NCI-H2107 treated with DMSO at 0.1 percent for 48 hours (cell line): ENCODE measurements around the gene PLPPR4.
"Not testable (repeated sequence)": the region's sequence is repeated elsewhere in the genome, so short reads cannot be mapped to it uniquely, and the experiment has no call there.

Experiments used
- DNase-seq: peaks from one replicate; lab custom pipeline; 2025; ENCODE audit not compliant: unreplicated experiment; lab: John Stamatoyannopoulos, UW

Gene PLPPR4, protein sequence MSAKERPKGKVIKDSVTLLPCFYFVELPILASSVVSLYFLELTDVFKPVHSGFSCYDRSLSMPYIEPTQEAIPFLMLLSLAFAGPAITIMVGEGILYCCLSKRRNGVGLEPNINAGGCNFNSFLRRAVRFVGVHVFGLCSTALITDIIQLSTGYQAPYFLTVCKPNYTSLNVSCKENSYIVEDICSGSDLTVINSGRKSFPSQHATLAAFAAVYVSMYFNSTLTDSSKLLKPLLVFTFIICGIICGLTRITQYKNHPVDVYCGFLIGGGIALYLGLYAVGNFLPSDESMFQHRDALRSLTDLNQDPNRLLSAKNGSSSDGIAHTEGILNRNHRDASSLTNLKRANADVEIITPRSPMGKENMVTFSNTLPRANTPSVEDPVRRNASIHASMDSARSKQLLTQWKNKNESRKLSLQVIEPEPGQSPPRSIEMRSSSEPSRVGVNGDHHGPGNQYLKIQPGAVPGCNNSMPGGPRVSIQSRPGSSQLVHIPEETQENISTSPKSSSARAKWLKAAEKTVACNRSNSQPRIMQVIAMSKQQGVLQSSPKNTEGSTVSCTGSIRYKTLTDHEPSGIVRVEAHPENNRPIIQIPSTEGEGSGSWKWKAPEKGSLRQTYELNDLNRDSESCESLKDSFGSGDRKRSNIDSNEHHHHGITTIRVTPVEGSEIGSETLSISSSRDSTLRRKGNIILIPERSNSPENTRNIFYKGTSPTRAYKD

DNA sequence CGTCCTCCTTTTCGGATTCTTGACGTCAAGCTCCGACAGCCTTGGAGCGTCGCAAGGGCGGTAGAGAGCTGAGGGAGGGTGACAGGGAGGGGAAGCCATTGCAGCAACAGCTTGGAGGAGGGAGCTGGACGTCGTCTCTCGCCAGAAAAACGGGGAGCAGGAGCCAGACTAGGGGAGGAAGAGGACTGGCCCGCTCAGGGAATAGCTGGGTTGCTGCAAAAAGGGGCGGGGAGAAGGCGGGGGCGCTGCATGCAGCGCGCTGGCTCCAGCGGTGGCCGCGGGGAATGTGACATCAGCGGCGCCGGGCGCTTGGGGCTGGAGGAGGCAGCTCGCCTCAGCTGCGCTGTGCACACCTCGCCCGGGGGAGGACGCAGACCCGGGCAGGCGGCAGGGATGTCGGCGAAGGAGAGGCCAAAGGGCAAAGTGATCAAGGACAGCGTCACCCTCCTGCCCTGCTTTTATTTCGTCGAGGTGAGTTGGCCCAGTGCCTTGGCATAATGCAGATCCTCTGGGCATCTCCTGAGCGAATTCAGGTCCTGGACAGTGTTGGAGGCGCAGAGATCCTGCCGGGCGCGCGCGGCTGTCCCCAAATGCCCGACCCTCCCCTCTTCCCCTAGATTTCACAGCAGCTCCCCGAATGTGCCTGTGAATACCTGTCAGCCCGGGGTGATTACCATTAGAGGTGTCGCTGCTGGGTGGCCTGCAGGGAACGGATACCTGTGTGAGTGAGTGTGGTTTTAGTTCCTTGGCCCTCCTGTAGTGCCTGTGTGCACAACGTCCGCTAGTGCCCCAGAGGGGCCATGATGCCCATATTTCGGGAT, at the start of gene PLPPR4:
PLPPR4 (plus strand) TSS at position 292 of the 821 bp plus-strand sequence; CDS start at position 394, 102 bp downstream.
- peak; percentile 34 for DNase-seq

DNA sequence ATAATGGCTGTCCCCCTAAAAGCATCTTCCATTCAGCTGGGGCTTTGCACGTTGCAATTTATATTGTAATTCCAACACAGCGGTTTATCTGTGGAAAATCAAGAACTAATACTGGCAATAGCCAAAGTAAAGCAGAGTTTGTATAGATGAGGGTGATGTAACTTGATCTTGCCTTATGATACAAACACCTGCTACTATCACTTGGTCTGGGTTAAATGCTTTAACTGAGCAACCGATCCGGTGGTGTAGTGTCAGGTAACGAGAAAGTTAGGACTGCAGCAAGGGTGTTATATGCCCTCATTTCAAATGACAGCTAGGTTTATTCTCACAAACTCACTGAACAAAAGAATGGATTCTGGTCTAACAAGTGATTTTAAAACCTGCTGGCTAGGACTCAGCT, 47.3 kb upstream of the PLPPR4 start:
- DNase-seq, result peak; percentile 86

DNA sequence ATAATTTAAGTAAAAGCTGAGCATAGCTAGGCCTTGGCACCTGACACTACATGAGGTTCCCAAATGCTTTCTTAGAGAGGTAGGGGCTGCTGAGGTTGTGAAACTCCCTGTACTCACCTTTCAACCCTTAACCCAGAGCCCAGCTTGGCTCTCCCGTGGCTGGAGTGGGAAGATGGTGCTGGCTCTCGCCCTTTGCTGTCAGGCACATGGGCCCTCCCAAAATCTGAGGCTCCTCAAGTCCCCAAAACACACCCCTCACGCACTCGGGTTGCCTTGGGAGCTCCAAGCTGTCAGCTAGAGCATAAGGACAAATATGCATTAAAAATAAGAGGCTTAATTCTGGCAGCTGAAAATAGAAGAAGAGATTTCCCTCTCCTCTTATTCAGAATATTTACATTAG, 46.7 kb upstream of the PLPPR4 start:
- DNase-seq, result no peak

GRCh38 chr1:99218572-99218971, 45.7 kb upstream of the PLPPR4 start:
- DNase-seq, result no peak

GRCh38 chr1:99218999-99219398, 45.3 kb upstream of the PLPPR4 start:
- no peak for DNase-seq

GRCh38 chr1:99227056-99227897, 37.0 kb upstream of the PLPPR4 start:
- no peak for DNase-seq

DNA sequence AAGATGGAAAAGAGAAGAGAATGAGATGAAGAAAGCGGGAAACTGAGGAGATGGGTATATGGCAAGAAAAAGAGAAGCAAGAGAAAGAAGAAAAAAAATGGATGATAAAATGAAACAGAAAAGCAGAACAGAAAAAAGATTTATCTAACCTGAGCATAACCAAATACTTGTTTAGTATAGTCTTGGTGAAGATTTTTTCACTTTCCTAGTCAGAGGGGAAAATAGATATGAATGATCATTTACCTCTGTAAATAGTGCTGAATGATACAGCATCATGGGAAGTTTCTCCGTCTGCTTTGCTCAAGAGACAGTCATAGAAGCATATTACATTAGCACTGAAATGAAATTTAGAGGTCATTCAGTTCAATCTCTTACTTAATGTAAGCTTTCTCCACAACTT, 36.1 kb upstream of the PLPPR4 start:
- DNase-seq, result no peak

DNA sequence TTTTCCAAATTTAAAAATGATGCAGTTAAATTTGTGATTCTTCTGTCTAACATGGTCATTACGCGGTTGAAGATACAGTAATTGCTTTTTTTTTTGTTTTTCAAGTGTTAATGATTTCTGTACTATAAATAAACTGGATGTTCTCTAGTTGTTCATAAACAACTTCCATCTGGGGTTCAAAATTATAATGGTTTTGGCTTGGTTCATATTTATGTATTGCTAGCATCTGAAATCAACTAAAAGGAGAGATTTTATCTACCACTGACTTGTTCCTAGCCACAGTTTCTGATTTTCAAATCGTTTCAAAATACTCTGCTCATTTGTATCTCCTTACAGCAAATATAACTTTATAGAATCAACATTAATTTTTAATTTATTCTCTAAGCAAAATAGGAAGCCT, 35.2 kb upstream of the PLPPR4 start:
- no peak for DNase-seq

DNA sequence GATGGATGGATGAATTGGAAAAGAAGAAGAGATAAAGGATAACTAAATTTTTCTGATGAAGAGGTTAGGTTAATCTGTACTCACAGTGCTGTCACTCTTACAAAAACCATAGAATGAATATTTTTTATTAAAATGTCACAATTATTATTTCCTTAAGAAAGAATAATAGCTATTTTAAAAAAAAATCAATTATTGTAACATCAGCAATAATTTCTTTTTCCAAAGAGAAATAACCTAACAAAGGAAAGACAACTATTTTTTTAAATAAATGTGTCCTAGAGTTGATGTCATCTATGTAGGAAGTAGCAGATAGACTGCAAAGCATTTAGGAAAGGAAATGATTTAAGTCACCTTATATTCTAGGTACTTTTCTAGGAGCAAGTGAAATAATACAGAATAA, 33.6 kb upstream of the PLPPR4 start:
- DNase-seq, result no peak

DNA sequence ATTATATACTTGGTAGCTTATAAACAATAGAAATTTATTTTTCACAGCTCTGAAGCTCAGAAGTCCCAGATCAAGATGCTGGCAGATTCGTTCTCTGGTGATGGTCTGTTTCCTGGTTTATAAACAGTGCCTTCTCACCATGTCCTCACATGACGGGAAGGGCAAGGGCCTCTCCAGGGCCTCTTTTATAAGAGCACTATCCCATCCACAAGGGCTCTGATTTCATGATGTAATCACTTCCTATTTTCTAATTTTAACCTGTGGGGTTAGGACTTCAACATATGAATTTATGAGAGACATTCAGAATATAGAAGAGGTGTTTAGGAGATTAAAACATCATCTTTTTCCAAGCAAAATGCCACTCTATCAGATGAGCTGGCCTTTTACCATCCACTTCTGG, 32.1 kb upstream of the PLPPR4 start:
- DNase-seq, result no peak

DNA sequence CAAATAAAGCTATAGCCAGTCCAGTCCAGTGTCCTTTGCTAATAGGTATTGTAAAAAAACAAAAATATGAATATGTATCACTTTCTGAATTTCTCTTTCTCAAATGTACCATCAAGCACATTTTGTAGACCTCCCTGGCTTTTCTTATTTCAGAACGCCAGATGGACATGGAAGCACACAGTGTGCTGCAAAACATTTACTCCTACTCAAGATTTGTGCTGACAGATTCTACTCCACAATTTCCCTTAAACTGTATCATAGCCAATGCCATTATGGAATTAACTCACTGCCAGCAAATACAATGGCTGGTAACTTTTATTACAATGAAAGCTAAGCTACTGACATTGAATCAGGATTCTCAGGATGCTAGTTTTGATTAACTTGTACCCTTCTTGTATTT, 30.8 kb upstream of the PLPPR4 start:
- no peak for DNase-seq

DNA sequence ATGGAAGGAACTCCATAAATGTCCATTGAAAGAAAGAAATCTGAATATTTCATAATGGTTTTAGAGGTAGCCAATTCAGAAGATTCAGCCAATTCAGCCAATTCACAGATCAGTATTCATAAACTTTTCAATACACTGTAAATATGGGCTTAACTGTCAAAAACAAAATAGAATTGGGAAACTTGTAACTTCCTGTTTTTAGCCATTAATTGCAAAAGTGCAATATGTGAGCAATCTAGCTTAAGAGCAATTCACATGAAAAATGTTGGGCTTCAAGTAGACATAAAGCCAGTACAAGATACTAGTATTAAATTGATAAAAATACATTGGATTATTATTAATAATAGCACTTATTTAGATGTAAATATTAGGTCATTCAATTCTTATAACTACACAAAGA, 27.5 kb upstream of the PLPPR4 start:
- no peak for DNase-seq

DNA sequence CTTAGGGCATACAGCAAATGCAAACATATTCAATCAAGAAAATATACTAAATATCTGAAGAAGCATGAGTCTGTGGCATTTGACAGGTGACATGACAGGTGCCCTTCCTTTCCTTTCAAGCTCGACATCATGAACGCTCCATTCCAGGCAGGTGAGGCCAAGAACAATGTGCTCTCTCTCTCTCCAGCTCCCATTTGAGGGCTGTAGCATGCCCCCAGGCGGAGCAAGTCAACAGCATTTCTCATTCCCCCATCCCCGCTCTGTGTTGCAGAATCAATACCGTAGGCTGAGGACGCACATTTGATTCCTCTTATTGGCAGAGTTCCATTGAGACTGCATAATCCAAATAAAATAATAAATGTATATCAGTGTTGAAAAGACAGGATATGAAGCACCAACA, 24.6 kb upstream of the PLPPR4 start:
- no peak for DNase-seq

- no peak for DNase-seq
Observed at GRCh38 chr1:99240621-99241020, 23.7 kb upstream of the PLPPR4 start.

DNA sequence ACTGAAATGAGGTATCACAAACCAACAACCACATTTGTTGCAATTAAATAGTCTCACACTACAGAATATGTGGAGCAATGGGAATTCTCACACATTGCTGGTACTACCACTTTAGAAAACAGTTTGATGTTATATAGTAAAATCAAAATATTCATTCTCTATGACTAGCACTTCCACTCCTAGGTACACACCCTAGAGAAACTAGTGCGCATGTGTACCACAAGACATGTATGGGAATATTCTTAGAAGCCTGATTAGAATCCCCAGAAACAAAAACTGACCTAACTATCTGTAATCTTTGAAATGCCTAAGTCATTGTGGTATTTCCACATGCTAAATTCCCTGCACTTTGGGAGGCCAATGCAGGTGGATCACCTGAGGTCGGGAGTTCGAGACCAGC, 18.1 kb upstream of the PLPPR4 start:
- DNase-seq, result no peak

DNA sequence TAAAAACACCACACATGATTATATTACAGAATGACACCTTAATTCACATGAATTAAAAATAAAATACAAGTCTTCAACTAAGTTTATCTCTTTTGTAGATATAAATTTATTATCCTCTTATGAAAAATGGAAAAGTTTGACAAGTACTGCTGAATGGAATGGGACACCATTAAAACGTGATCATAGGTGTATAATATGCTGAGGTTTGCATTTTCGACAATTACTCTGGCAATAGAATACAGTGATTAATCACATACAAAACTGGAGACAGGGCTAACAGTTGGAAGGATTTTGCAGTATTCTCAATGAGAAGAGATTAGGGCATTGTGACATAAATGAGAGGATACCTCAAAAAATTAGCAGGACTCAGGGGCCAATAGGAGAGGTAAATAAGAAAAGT, 17.1 kb upstream of the PLPPR4 start:
- DNase-seq, result no peak

- DNase-seq, result no peak
Observed at GRCh38 chr1:99250728-99251127, 13.6 kb upstream of the PLPPR4 start.

DNA sequence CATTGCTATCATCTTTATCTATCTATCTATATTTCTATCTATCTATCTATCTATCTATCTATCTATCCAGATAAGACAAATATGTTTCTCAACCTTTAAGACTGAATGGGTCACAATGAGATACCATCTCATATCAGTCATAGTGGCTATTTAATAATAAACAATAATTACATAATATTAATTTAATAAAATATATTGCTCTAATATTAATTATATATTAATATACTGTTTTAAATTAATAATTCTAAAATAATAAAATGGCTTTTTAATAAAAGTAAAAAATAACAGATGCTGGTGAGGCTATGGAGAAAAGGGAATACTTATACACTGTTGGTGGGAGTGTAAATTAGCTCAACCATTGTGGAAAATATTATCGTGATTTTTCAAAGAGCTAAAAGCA, 13.0 kb upstream of the PLPPR4 start:
- no peak for DNase-seq

- peak; percentile 75 for DNase-seq
Observed at GRCh38 chr1:99252630-99253029, 11.7 kb upstream of the PLPPR4 start.

GRCh38 chr1:99260402-99260801, 3.9 kb upstream of the PLPPR4 start:
- DNase-seq, result not testable (repeated sequence)

- DNase-seq, result no peak
Observed at GRCh38 chr1:99265124-99265523, 832 bp downstream of the PLPPR4 start.
